Measurements from ENCODE around the gene TMEFF1. TPM values are rescaled to one million over a fixed set of nuclear protein-coding genes. Genes with fewer than 3 reads are reported as not detected.

TMEFF1 gene
- total RNA-seq, 1 experiment from 2014 or later: 30.6 TPM

DNA sequence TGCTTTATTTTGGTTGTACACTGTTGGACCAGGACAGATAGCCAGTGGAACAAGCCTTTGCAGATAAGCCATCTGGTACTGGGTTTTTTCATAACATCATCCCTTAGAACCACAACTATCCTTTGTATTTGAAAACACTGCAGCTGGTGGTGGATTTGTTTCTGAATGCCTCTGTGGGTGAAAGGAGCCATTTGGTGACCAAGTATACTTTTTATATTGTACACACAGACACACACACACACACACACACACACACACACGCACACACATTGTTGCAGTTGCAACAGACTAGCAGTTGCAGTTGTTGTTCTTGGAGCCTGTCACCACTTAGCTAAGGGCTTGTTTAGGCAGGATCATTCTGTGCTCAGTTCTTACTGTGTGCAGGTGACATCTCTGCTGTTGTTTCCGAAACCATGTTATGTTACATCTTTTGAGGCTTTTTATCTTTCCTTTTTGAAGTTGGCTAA lies 82.0 kb downstream of the TMEFF1 start:
- Histone ChIP-seq H3K27me3 (ENCODE audit: control insufficient read depth, insufficient read depth, low read length) (no peaks in the 10 kb centered on the region), H3K4me3 (ENCODE audit: insufficient read depth, low read depth, low read length) (no peak overlapping the region), H3K36me3 (replicated peaks; ENCODE audit: control insufficient read depth, insufficient read depth, low read length) (peaks cover 6% of the 10 kb centered on the region)
- DNase-seq: no peak

- Histone ChIP-seq H3K4me3 (ENCODE audit: insufficient read depth, low read depth, low read length) (no peak overlapping the region), H3K27me3 (ENCODE audit: control insufficient read depth, insufficient read depth, low read length) (no peaks in the 10 kb centered on the region), H3K36me3 (replicated peaks; ENCODE audit: control insufficient read depth, insufficient read depth, low read length) (peaks cover 5% of the 10 kb centered on the region)
- DNase-seq: no peak
Measured at GRCh38 chr9:100555471-100555870, 82.5 kb downstream of the TMEFF1 start.

DNA sequence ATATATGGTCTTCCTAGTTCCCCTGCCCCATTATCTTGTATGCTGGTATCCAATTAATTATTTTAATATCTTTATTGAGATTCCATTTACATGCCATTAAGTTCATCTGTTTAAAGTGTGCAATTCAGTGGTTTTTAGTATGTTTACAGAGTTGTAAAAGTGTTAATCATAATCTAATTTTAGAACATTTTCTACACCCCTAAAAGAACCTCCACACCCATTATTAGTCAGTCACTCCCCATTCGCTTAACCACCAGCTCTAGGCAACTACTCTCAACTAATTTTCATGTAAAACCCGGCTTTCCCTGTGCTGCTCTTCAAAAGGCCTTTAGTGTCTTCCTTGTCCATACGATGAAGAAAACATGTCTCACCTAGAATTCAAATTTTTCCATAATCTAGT lies 84.1 kb downstream of the TMEFF1 start:
- no peak for DNase-seq
- H3K36me3 ChIP-seq (replicated peaks; ENCODE audit: control insufficient read depth, insufficient read depth, low read length): peaks cover 1% of the 10 kb centered on the region
- no peak overlapping the region for H3K4me3 ChIP-seq (ENCODE audit: insufficient read depth, low read depth, low read length)
- no peaks in the 10 kb centered on the region for H3K27me3 ChIP-seq (ENCODE audit: control insufficient read depth, insufficient read depth, low read length)

DNA sequence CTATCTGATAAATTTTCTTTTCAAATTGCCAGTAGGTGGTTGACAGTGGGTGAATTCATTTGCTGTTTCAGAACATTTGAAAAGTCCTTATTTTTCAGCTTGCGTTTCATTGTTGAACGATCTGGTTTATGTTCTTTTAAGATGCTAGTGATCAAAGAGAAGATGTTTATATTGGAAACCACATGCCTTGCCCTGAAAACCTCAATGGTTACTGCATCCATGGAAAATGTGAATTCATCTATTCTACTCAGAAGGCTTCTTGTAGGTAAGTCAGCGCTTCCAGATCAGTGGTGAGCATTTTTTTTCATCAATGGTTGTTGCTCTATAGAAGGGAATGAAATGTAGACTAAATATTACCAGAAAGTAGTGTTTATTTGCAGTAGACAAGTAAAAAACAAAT lies 88.3 kb downstream of the TMEFF1 start:
- Histone ChIP-seq H3K27me3 (ENCODE audit: control insufficient read depth, insufficient read depth, low read length) (no peaks in the 10 kb centered on the region), H3K36me3 (replicated peaks; ENCODE audit: control insufficient read depth, insufficient read depth, low read length) (no peaks in the 10 kb centered on the region; the same call in none of the 2 replicates), H3K4me3 (ENCODE audit: insufficient read depth, low read depth, low read length) (no peak overlapping the region)
- DNase-seq: no peak

GRCh38 chr9:100567856-100568255 lies 94.9 kb downstream of the TMEFF1 start:
- Histone ChIP-seq H3K4me3 (ENCODE audit: insufficient read depth, low read depth, low read length) (no peak overlapping the region), H3K36me3 (replicated peaks; ENCODE audit: control insufficient read depth, insufficient read depth, low read length) (no peaks in the 10 kb centered on the region; the same call in none of the 2 replicates), H3K27me3 (ENCODE audit: control insufficient read depth, insufficient read depth, low read length) (no peaks in the 10 kb centered on the region)
- no peak for DNase-seq

DNA sequence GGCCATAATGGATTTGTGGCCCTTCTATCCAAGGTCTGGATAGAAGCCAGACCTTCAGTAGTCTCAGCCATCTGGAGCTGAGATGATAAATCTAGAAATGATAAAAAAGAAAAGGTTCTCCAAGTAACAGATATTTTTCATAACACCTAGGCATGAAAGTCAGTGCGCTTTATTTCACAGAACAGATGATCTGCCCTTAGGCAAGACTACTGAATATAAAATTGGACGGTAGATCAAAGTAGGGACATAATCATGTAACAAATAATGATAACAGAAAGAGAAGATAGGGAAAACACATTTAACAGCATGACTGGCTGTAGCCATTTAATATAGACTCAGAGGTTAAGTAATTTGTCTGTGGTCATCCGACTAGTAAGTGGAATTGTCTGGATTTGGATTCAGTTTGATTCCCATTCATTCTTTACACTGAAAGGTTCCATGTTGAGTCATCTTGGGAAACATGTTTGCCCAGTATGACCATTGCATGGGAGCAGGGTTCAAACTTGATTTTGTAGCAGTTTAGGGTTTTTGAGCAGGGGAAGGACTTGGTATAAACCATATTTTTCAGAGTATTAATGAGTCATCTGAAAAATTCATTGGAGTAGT lies 100.8 kb downstream of the TMEFF1 start:
- Histone ChIP-seq H3K4me3 (ENCODE audit: insufficient read depth, low read depth, low read length) (no peak overlapping the region), H3K27me3 (ENCODE audit: control insufficient read depth, insufficient read depth, low read length) (no peaks in the 10 kb centered on the region), H3K36me3 (replicated peaks; ENCODE audit: control insufficient read depth, insufficient read depth, low read length) (peaks cover 5% of the 10 kb centered on the region; the same call in 1 of the 2 replicates)
- DNase-seq: no peak

- Histone ChIP-seq H3K27me3 (ENCODE audit: control insufficient read depth, insufficient read depth, low read length) (no peaks in the 10 kb centered on the region), H3K36me3 (replicated peaks; ENCODE audit: control insufficient read depth, insufficient read depth, low read length) (peaks cover 5% of the 10 kb centered on the region; the same call in 1 of the 2 replicates), H3K4me3 (ENCODE audit: insufficient read depth, low read depth, low read length) (no peak overlapping the region)
- no peak for DNase-seq
Measured at GRCh38 chr9:100575006-100575405, 102.1 kb downstream of the TMEFF1 start.

DNA sequence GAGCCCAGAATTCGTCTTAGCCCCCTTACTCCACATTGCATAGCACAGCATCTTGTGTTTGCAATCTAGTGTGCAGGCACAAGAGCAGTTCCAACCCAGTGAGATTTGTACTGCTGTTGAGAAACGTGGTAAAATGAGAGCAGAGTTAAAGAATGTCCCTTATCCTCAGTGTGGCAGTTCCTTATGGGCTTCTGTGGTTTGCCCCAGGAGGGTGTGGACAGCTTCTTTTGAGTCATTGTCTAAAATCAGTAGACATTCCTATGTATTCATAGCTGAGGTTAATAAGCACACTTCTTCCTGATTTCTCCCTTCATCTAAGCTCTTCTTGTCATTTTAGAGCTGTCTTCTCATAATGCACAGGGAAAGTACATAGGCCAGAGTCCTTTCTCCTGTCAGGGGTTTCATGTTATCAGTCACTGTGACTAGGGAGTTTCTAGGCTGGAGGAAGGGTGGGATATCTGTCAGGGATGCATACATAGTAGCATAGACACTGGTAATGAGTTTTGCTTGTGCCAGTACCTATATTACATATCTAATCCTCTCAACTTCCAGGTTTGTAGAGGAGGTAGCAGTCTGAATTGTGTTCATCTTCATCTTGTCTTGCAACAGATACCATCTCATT lies 102.9 kb downstream of the TMEFF1 start:
- DNase-seq: no peak
- Histone ChIP-seq H3K4me3 (ENCODE audit: insufficient read depth, low read depth, low read length) (no peak overlapping the region), H3K36me3 (replicated peaks; ENCODE audit: control insufficient read depth, insufficient read depth, low read length) (peaks cover 5% of the 10 kb centered on the region; the same call in 1 of the 2 replicates)

DNA sequence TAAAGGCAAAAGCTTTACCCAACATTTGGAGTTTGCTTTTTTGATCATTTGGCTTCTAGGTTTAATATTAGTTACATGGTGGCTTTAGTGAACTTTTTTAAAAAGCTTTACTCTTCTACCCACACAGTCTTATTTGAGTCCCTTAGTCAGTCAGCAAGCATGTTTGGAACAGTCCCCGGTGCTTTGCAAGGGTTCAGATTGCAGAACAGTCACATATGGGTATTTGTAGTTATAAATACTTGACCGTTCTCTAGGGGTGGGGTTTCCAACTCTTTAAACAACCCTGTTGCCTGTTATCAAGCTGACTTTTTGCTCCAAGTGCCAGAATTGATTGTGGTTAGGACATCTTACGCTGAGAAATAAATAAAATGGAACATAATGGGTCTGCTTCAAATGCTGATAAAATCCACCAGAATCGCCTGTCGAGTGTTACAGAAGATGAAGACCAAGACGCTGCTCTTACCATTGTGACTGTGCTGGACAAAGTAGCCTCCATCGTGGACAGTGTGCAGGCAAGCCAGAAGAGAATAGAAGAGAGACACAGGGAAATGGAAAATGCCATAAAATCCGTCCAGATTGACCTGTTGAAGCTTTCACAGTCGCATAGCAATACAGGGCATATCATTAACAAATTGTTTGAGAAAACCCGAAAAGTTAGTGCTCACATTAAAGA lies 105.0 kb downstream of the TMEFF1 start, which contains the start of gene CAVIN4:
Gene CAVIN4 (plus strand): TSS at position 304 of the 673 bp plus-strand sequence. CDS start 65 bp downstream, at position 369.
- H3K4me3 ChIP-seq (ENCODE audit: insufficient read depth, low read depth, low read length): no peak within 1 kb of the TSS
- DNase-seq: no peak
- peaks cover 7% of the 10 kb centered on the region for H3K36me3 ChIP-seq (replicated peaks; ENCODE audit: control insufficient read depth, insufficient read depth, low read length)
- no peaks in the 10 kb centered on the region for H3K27me3 ChIP-seq (ENCODE audit: control insufficient read depth, insufficient read depth, low read length)

More for the DNA sequence above, 102.9 kb downstream of the TMEFF1 start:
- H3K27me3 ChIP-seq (ENCODE audit: control insufficient read depth, insufficient read depth, low read length): no peaks in the 10 kb centered on the region

GRCh38 chr9:100578610-100579009 lies 105.7 kb downstream of the TMEFF1 start:
- DNase-seq: no peak
- Histone ChIP-seq H3K36me3 (replicated peaks; ENCODE audit: control insufficient read depth, insufficient read depth, low read length) (peaks cover 9% of the 10 kb centered on the region), H3K27me3 (ENCODE audit: control insufficient read depth, insufficient read depth, low read length) (no peaks in the 10 kb centered on the region), H3K4me3 (ENCODE audit: insufficient read depth, low read depth, low read length) (no peak overlapping the region)

- H3K27me3 ChIP-seq (ENCODE audit: control insufficient read depth, insufficient read depth, low read length): no peaks in the 10 kb centered on the region
- H3K4me3 ChIP-seq (ENCODE audit: insufficient read depth, low read depth, low read length): no peak overlapping the region
- DNase-seq: no peak
- peaks cover 10% of the 10 kb centered on the region for H3K36me3 ChIP-seq (replicated peaks; ENCODE audit: control insufficient read depth, insufficient read depth, low read length)
Measured at GRCh38 chr9:100579665-100580064, 106.7 kb downstream of the TMEFF1 start.

DNA sequence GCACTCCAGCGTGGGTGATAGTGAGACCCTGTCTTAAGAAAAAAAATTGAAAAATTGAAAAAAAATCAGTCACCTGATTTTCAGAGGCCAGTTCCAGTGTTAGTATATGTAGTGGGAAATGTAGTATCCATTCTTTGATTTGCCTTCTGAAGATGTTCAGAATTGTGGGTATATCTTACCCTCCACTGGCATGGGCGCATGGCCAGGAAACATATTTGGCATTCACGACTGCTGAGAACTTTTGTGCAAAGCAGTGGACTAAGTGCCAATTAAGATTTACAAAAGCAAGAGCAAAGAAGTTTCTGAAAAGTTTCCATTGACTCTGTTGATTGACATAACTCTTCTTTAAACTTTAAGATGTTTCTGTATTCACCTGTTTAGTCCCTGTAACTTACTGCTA lies 107.3 kb downstream of the TMEFF1 start:
- Histone ChIP-seq H3K4me3 (ENCODE audit: insufficient read depth, low read depth, low read length) (no peak overlapping the region), H3K36me3 (replicated peaks; ENCODE audit: control insufficient read depth, insufficient read depth, low read length) (peaks cover 10% of the 10 kb centered on the region), H3K27me3 (ENCODE audit: control insufficient read depth, insufficient read depth, low read length) (no peaks in the 10 kb centered on the region)
- no peak for DNase-seq

- Histone ChIP-seq H3K27me3 (ENCODE audit: control insufficient read depth, insufficient read depth, low read length) (no peaks in the 10 kb centered on the region), H3K36me3 (replicated peaks; ENCODE audit: control insufficient read depth, insufficient read depth, low read length) (peaks cover 13% of the 10 kb centered on the region), H3K4me3 (ENCODE audit: insufficient read depth, low read depth, low read length) (no peak overlapping the region)
- no peak for DNase-seq
Measured at GRCh38 chr9:100581081-100581480, 108.1 kb downstream of the TMEFF1 start.

GRCh38 chr9:100581661-100582060 lies 108.7 kb downstream of the TMEFF1 start:
- H3K36me3 ChIP-seq (replicated peaks; ENCODE audit: control insufficient read depth, insufficient read depth, low read length): peaks cover 14% of the 10 kb centered on the region
- no peak overlapping the region for H3K4me3 ChIP-seq (ENCODE audit: insufficient read depth, low read depth, low read length)
- no peaks in the 10 kb centered on the region for H3K27me3 ChIP-seq (ENCODE audit: control insufficient read depth, insufficient read depth, low read length)
- no peak for DNase-seq

All from H7 (cell line).